HepG2 (cell line): ENCODE results near the gene IFT57. TPM values are rescaled to one million over a fixed set of nuclear protein-coding genes. Genes with fewer than 3 reads are reported as not detected.

ENCODE experiments used
- ATAC-seq: fragments of 200-7000 bp; cut with Tn5 transposase; 3 replicates; pipeline ENCODE4 v1.9.1; 2020; ENCODE audit warnings: mild to moderate bottlenecking, moderate library complexity
- BruUV-seq: library from RNA; stranded (reverse); fragments of 400-500 nt; replicated peaks from 2 replicates; lab custom pipeline; 2021; lab: Mats Ljungman, UMichigan
- CTCF ChIA-PET: fragments of 300-600 bp; formaldehyde crosslinking; extraction: SDS; loops from one replicate; lab custom pipeline; 2021; ENCODE audit warnings: low total read pairs, inconsistent platforms, low intra/inter-chr PET ratio; lab: Yijun Ruan, JAX
- POLR2A ChIA-PET: fragments of 350-600 bp; sonication (Branson Sonifier 250); formaldehyde crosslinking; loops from one replicate; lab custom pipeline; 2020; ENCODE audit warnings: antibody characterized with exemption, inconsistent platforms; lab: Yijun Ruan, JAX
- DNase-seq: peaks from one replicate; pipeline ENCODE4 v3.0.0-alpha.2; 2015; ENCODE audit warnings: low spot score
- FAIRE-seq: peaks from 3 replicates; lab custom pipeline; 2011; peaks lifted over from hg19 to GRCh38; lab: Jason Lieb, UNC
- H2AFZ ChIP-seq: one replicate; pipeline ENCODE4 v1.6.1; 2011; ENCODE audit warnings: low read length, inconsistent platforms
- H3K27ac ChIP-seq: fragments of 300-600 bp; 3 replicates; pipeline ENCODE4 v1.8.0; 2011; ENCODE audit warnings: mixed run types, mild to moderate bottlenecking, mixed read lengths, low read length, inconsistent platforms; ENCODE audit not compliant: insufficient read depth; ENCODE audit errors: extremely low read length
- H3K27me3 ChIP-seq, 2 experiments: fragments of 200-600 bp in 1 of 2; 2 replicates in 1 of 2; 3 replicates in 1 of 2; pipeline versions ENCODE4 v1.6.0 to v1.8.0; 2011; ENCODE audit warnings: low read length in 2 of 2, mild to moderate bottlenecking in 2 of 2, moderate library complexity in 2 of 2, inconsistent platforms in 1 of 2; ENCODE audit not compliant: insufficient read depth in 2 of 2, control insufficient read depth in 1 of 2
- H3K36me3 ChIP-seq, 2 experiments: fragments of 200-600 bp in 1 of 2; replicated peaks in 1 of 2; 2 replicates in 1 of 2; 3 replicates in 1 of 2; pipeline versions ENCODE4 v1.5.1 to v1.8.0; 2011; ENCODE audit warnings: low read length in 2 of 2, inconsistent platforms in 1 of 2; ENCODE audit not compliant: insufficient read depth in 2 of 2, control insufficient read depth in 1 of 2
- H3K4me1 ChIP-seq: 2 replicates; pipeline ENCODE4 v1.5.1; 2012; ENCODE audit warnings: low read length, inconsistent platforms; ENCODE audit not compliant: insufficient read depth
- H3K4me2 ChIP-seq: 2 replicates; pipeline ENCODE4 v1.6.0; 2011; ENCODE audit warnings: low read depth, low read length, inconsistent platforms
- H3K4me3 ChIP-seq, 3 experiments: fragments of 200-600 bp in 1 of 3; sonication (generic), shearing (Covaris generic) in 1 of 3; replicated peaks in 1 of 3; 2 replicates each; pipeline ENCODE4 v1.5.1; 2011 to 2016; ENCODE audit warnings: low read length in 3 of 3, inconsistent platforms in 2 of 3, low read depth in 2 of 3, mild to moderate bottlenecking in 2 of 3, control low read depth in 1 of 3, mixed read lengths in 1 of 3; ENCODE audit not compliant: insufficient read depth in 1 of 3
- H3K79me2 ChIP-seq: one replicate; pipeline ENCODE4 v1.6.1; 2011; ENCODE audit warnings: low read length, inconsistent platforms; ENCODE audit not compliant: insufficient read depth
- H3K9ac ChIP-seq: 2 replicates; pipeline ENCODE4 v1.6.0; 2011; ENCODE audit warnings: mild to moderate bottlenecking, low read depth, low read length, inconsistent platforms; ENCODE audit not compliant: insufficient read depth
- H3K9me3 ChIP-seq: 2 replicates; pipeline ENCODE4 v1.5.1; 2012; ENCODE audit warnings: mild to moderate bottlenecking, low read length
- H4K20me1 ChIP-seq: 2 replicates; pipeline ENCODE4 v1.6.0; 2011; ENCODE audit warnings: inconsistent platforms, mild to moderate bottlenecking, low read length, moderate library complexity; ENCODE audit not compliant: insufficient read depth
- ATF2 ChIP-seq: sonication (generic); formaldehyde crosslinking; IDR thresholded peaks from 2 replicates; pipeline ENCODE4 v1.4.0; 2020; ENCODE audit warnings: missing genetic modification reagents
- CTCF ChIP-seq: sonication (generic); formaldehyde crosslinking; IDR thresholded peaks from 2 replicates; pipeline ENCODE4 v1.5.0; 2020; ENCODE audit warnings: mild to moderate bottlenecking, missing genetic modification reagents, moderate library complexity
- EHMT2 ChIP-seq: fragments of 200-600 bp; sonication (generic); IDR thresholded peaks from 2 replicates; pipeline ENCODE4 v1.7.0; 2017; ENCODE audit warnings: antibody characterized with exemption, low read depth, low read length, borderline replicate concordance
- FOXP1 ChIP-seq, 2 experiments: fragments of 450-650 bp in 1 of 2; IDR thresholded peaks; 2 replicates each; pipeline ENCODE4 v1.6.1; 2017 to 2018; ENCODE audit warnings: antibody characterized with exemption in 1 of 2
- LBX2 ChIP-seq: sonication (generic); formaldehyde crosslinking; IDR thresholded peaks from 2 replicates; pipeline ENCODE4 v1.5.0; 2020; ENCODE audit warnings: missing genetic modification reagents, mild to moderate bottlenecking, borderline replicate concordance
- RAD21 ChIP-seq: fragments of 450-650 bp; formaldehyde crosslinking; IDR thresholded peaks from 2 replicates; pipeline ENCODE4 v1.5.0; 2020; ENCODE audit warnings: mild to moderate bottlenecking
- SMAD3 ChIP-seq: sonication (generic); formaldehyde crosslinking; IDR thresholded peaks from 2 replicates; pipeline ENCODE4 v1.4.0; 2020; ENCODE audit warnings: missing genetic modification reagents
- SMC3 ChIP-seq: IDR thresholded peaks from 2 replicates; pipeline ENCODE4 v1.6.1; 2011; ENCODE audit warnings: low read length, improper control_type of control experiment
- STAG1 ChIP-seq: sonication (generic); formaldehyde crosslinking; IDR thresholded peaks from 2 replicates; pipeline ENCODE4 v1.4.0; 2020; ENCODE audit warnings: missing genetic modification reagents
- SUZ12 ChIP-seq: fragments of 150-350 bp; IDR thresholded peaks from 2 replicates; pipeline ENCODE4 v1.6.1; 2014; ENCODE audit warnings: low read depth, low read length
- TFE3 ChIP-seq: IDR thresholded peaks from 2 replicates; pipeline ENCODE4 v1.6.1; 2016
- TOE1 ChIP-seq: sonication (generic); formaldehyde crosslinking; IDR thresholded peaks from 2 replicates; pipeline ENCODE4 v1.4.0; 2020; ENCODE audit warnings: mild to moderate bottlenecking, missing genetic modification reagents
- ZNF460 ChIP-seq: sonication (generic); formaldehyde crosslinking; IDR thresholded peaks from 2 replicates; pipeline ENCODE4 v1.5.1; 2020; ENCODE audit warnings: missing genetic modification reagents, mild to moderate bottlenecking, borderline replicate concordance
- ZNF549 ChIP-seq: sonication (generic); formaldehyde crosslinking; IDR thresholded peaks from 2 replicates; pipeline ENCODE4 v1.5.0; 2020; ENCODE audit warnings: missing genetic modification reagents
- ZNF703 ChIP-seq: sonication (generic); formaldehyde crosslinking; IDR thresholded peaks from 2 replicates; pipeline ENCODE4 v1.5.1; 2020; ENCODE audit warnings: missing genetic modification reagents, mild to moderate bottlenecking, moderate library complexity, borderline replicate concordance
- ZNF761 ChIP-seq: sonication (generic); formaldehyde crosslinking; conservative IDR thresholded peaks from 2 replicates; pipeline ENCODE4 v1.4.0; 2020; ENCODE audit warnings: mild to moderate bottlenecking, missing genetic modification reagents
- ZSCAN20 ChIP-seq: sonication (generic); formaldehyde crosslinking; IDR thresholded peaks from 2 replicates; pipeline ENCODE4 v1.4.0; 2020; ENCODE audit warnings: missing genetic modification reagents, mild to moderate bottlenecking, borderline replicate concordance
- WGBS: methylation state at CpG from one replicate; pipeline ENCODE4 v1.1.6; 2017; ENCODE audit warnings: low lambda C conversion rate; 5-methylcytosine and 5-hydroxymethylcytosine counted together
- in situ Hi-C: cut with HindIII; loops from 2 replicates; pipeline ENCODE4 v1.10.0; 2017; ENCODE audit warnings: low pct_unique_long_range_greater_than_20kb; ENCODE audit not compliant: extremely low pct_ligation_motif_present
- intact Hi-C: fragments of 100-400 bp; cut with micrococcal nuclease; formaldehyde crosslinking; loops from one replicate; pipeline ENCODE4 v1.10.0; 2022; ENCODE audit not compliant: unreplicated experiment
- polyA plus RNA-seq, 8 experiments: library from polyadenylated mRNA; depleted of rRNA in 3 of 8; stranded (reverse) in 7 of 8; unstranded in 1 of 8; fragments of >200 nt; fragmentation: Illumina TruSeq in 4 of 8; extraction: Trizol in 4 of 8; gene quantifications; 2 replicates each; pipeline versions ENCODE4 v1.2.1 to v1.2.3, GENCODE V29; 2011 to 2016; ENCODE audit warnings: low read depth in 4 of 8, missing spikeins in 1 of 8, mixed read lengths in 1 of 8; ENCODE audit not compliant: insufficient read depth in 1 of 8
- total RNA-seq, 5 experiments: library from RNA; depleted of rRNA; stranded (reverse); fragments of >200 nt; fragmentation: Illumina TruSeq; extraction: Trizol; gene quantifications; 2 replicates each; pipeline ENCODE4 v1.2.3, GENCODE V29; 2016; ENCODE audit warnings: low read depth in 1 of 5

IFT57 gene
- total and polyA plus RNA-seq, 2 of the 13 experiments (the other 11 are each of a cell fraction or from before 2014, with no cell fraction given), result 5.5 to 14.5 TPM

GRCh38 chr3:108153451-108153981, 68.7 kb downstream of the IFT57 start:
- H3K4me3 ChIP-seq, result no peak overlapping the region
- H3K27me3 ChIP-seq, result no peaks in the 10 kb centered on the region
- no peak overlapping the region for H3K27ac ChIP-seq
- ChIA-PET POLR2A (no interaction called here), CTCF (interaction anchor here (1.8 to 2.3 kb wide), 2 partner anchors 253 to 324 kb away, joined by 9 to 14 read pairs; no protein-coding TSS in a partner anchor)
- H3K9me3 ChIP-seq, result no peaks in the 10 kb centered on the region
- no peak overlapping the region for H3K4me2 ChIP-seq
- H2AFZ ChIP-seq, result no peak overlapping the region
- no peak overlapping the region for H3K9ac ChIP-seq
- no peaks in the 10 kb centered on the region for H3K4me1 ChIP-seq
- TF ChIP-seq ZNF460, result no peak
- TF ChIP-seq ZSCAN20 (CRISPR knock-in tag), result no peak
- no peak for TF ChIP-seq ZNF703 (CRISPR knock-in tag)
- TF ChIP-seq EHMT2, result no peak
- TF ChIP-seq ZNF549 (CRISPR knock-in tag), result no peak
- TF ChIP-seq CTCF, result peak; percentile 68
- no peak for TF ChIP-seq TOE1
- TF ChIP-seq RAD21 (CRISPR knock-in tag), result peak; percentile 63
- no peak for TF ChIP-seq ATF2 (CRISPR knock-in tag)
- no peak for TF ChIP-seq FOXP1 (IDR thresholded peaks at IDR 0.05)
- TF ChIP-seq FOXP1 (CRISPR knock-in tag; IDR thresholded peaks at IDR 0.05), result no peak
- TF ChIP-seq LBX2 (CRISPR knock-in tag), result no peak
- peak; percentile 80 for TF ChIP-seq STAG1
- peak; percentile 61; the same call in 1 of the 2 replicates for TF ChIP-seq SMC3
- no peak for TF ChIP-seq TFE3 (CRISPR knock-in tag)
- TF ChIP-seq SMAD3, result no peak
- no peak for TF ChIP-seq ZNF761 (CRISPR knock-in tag)
- TF ChIP-seq SUZ12, result no peak
- no peak for FAIRE-seq
- 42% methylated on average over 7 of the region's 7 CpGs for WGBS
- intact Hi-C loops, result loop anchor here (1.0 kb wide), 3 partner anchors 169 to 324 kb away; no protein-coding TSS in a partner anchor
- DNase-seq, result peak; percentile 37
- peak; percentile 86 for ATAC-seq
- no TSS peak for BruUV-seq
- H3K36me3 ChIP-seq, result no peaks in the 10 kb centered on the region
- no peaks in the 10 kb centered on the region for H3K79me2 ChIP-seq
- in situ Hi-C loops, result loop anchor here (5.0 kb wide), 1 partner anchor 254 kb away; no protein-coding TSS in a partner anchor
- no peaks in the 10 kb centered on the region for H4K20me1 ChIP-seq
